GM21529 (cell line): ENCODE measurements around the gene RDX.
A peak's percentile ranks its signal among the peaks of the same experiment; 100 is the strongest.

Experiments
- ATAC-seq: cut with Tn5 transposase; IDR thresholded peaks from one replicate; pipeline ENCODE4 v1.9.1; 2021; ENCODE audit not compliant: unreplicated experiment

RDX gene

GRCh38 chr11:110174645-110175310 lies 121.6 kb downstream of the RDX start:
- no peak for ATAC-seq

GRCh38 chr11:110173811-110174644 lies 122.4 kb downstream of the RDX start:
- peak; percentile 78 for ATAC-seq

- no peak for ATAC-seq
Observed at GRCh38 chr11:110172468-110173065, 123.8 kb downstream of the RDX start.

GRCh38 chr11:110169738-110170137 lies 126.7 kb downstream of the RDX start:
- ATAC-seq, result no peak

DNA sequence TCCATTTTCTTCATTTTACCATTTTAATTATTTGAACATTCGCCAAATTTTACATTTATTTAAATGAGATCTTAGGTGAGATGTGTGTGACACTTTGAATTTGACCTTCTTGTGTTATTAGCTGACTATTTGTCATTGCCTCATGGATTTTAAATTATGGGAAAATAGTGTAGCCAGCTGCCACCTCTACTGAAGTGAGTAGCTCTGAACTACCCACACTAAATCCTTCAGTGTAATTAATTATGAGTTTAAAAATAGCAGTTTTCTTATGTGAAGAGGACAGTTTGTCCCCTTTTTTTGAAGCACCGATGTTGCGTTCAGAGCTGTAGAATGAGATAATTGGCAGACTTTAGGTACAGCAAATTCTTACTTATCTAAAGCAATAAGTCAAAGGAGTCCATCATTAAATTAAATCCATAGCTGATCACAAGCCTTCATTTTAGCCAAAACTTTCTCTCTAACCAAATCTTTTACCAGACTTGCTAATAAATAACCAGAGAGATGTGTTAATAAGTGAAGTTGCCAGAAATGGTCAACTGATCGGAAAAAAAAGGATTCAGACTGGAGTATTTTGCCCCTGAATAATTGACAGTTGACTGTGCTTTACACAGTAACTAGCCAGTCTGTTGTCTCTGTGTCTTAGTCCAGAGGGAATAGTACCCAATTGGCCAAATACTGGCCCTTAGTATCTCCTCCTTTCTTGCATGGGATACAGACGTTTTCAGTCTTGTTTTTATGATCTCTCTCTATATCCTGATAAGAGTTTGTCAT lies 128.2 kb downstream of the RDX start:
- no peak for ATAC-seq

GRCh38 chr11:110165039-110165925 lies 131.1 kb downstream of the RDX start:
- no peak for ATAC-seq

- ATAC-seq, result no peak
Observed at GRCh38 chr11:110162216-110162615, 134.2 kb downstream of the RDX start.

- ATAC-seq, result no peak
Observed at GRCh38 chr11:110161061-110161460, 135.4 kb downstream of the RDX start.

DNA sequence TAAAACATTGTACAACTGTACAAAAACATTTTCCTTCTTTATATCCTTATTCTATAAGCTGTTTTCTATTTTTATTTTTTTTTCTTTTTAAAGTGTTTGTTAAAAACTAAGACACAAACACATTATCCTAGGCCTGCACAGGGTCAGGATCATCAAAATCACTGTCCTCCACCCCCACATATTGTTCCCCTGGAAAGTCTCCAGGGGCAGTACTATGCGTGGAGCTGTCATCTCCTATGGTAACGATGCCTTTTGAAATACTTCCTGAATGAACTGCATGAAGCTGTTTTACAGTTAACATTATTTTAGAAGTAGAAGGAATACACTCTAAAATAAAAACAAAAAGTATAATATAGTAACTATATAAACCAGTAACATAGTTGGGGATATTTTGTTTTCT lies 136.0 kb downstream of the RDX start:
- ATAC-seq, result no peak

GRCh38 chr11:110160016-110160415 lies 136.4 kb downstream of the RDX start:
- ATAC-seq, result no peak

DNA sequence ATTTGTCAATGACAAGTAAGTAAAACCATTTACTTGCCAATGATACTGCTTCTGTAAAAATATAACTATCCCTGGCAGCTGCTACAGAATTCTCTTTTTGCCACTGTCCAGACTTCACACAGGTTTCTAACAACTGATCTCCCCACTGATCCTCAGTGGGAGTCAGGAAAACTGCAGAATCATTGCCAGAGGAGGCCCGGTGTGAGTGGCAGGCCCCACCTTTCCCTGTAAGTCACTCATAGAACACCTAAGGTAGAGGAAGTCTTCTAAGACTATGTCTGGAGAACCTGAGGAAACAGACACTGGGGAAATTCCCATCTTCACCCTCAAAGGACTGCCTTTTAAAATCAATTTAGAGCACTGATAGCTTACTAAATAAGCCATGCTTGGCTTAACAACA lies 136.9 kb downstream of the RDX start:
- no peak for ATAC-seq

GRCh38 chr11:110158317-110159200 lies 137.9 kb downstream of the RDX start:
- no peak for ATAC-seq

DNA sequence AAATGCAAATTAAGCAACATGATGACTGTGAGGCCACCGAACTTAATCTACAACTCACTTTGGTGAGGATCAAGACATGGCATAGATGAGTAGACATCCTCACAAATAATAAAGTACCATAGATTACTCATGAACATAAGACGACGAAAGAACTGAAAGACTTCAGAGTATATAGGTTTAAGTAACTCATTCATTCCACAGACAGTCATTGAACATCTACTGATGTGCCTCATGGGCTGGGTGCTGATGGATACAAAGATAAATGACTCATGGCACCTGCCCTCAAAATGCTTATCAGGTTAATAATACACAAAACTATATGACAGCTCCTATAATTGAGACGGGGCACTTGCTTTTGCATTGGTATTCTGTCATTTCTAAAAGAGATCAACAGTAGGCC lies 139.9 kb downstream of the RDX start:
- no peak for ATAC-seq

DNA sequence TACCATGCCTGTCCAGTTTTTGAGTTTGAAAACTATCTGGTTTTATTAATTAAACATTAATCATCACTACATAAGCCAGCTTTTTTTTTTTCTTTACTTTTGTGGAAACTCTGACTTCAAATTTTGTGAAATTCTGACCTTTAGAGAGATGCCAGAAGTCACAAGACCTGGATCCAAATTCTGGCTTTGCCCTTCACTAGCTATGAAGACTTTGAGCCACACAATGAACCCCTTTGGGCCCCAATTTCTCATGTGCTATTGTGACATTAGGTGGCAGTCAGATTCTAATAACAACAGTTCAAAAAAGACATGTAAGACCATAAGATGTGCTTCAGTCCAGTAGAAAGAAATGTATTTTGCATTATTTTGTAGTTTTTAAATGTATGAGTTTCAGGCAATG lies 142.9 kb downstream of the RDX start:
- no peak for ATAC-seq

GRCh38 chr11:110152199-110152598 lies 144.2 kb downstream of the RDX start:
- ATAC-seq, result no peak

GRCh38 chr11:110148775-110149744 lies 147.4 kb downstream of the RDX start:
- ATAC-seq, result no peak

GRCh38 chr11:110147962-110148709 lies 148.3 kb downstream of the RDX start:
- ATAC-seq, result no peak

DNA sequence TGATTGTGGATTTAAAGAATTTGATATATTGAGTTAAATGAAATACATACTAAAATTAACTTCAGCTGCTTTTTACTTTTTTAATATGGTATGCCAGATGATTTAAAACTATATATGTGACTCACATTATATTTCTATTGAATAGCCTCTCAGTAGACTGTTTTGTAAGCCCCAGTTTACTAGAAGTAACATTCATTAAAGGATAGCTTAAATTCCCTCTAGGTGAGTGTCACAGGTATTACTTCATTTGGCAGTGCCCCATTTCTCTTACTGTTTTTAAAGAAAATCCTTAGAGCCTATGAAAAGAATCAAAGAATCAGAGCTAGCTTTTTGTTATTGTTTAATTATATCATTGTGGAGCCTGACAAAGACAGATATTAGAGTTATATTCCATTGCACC lies 154.6 kb downstream of the RDX start:
- ATAC-seq, result no peak
